ENCODE measurements around the gene CCDC191.

The CCDC191 gene

GRCh38 chr3:113954091-113954685, 102.1 kb downstream of the CCDC191 start:
- FAIRE-seq: no peak

GRCh38 chr3:113953677-113954076, 102.6 kb downstream of the CCDC191 start:
- no peak for FAIRE-seq

- FAIRE-seq: no peak
Observed at GRCh38 chr3:113952921-113953320, 103.4 kb downstream of the CCDC191 start.

- no peak for FAIRE-seq
Observed at GRCh38 chr3:113948015-113948917, 108.1 kb downstream of the CCDC191 start.

- FAIRE-seq: no peak
Observed at GRCh38 chr3:113947372-113948014, 108.8 kb downstream of the CCDC191 start, which contains the start of gene ZDHHC23. Gene ZDHHC23 (plus strand): TSS chr3:113948013. CDS start chr3:113948803, 790 bp downstream.

GRCh38 chr3:113946831-113947230, 109.5 kb downstream of the CCDC191 start:
- peak; percentile 62 for FAIRE-seq

- FAIRE-seq: no peak
Observed at GRCh38 chr3:113927556-113927955, 128.8 kb downstream of the CCDC191 start.

GRCh38 chr3:113914646-113915045, 141.7 kb downstream of the CCDC191 start:
- FAIRE-seq: no peak
